ENCODE results near the gene SYTL5. TPM values are rescaled to one million over a fixed set of nuclear protein-coding genes. Genes with fewer than 3 reads are reported as not detected.

SYTL5 gene
- polyA plus RNA-seq, 3 donors, result 0.33 to 1.7 TPM; not detected in 1

DNA sequence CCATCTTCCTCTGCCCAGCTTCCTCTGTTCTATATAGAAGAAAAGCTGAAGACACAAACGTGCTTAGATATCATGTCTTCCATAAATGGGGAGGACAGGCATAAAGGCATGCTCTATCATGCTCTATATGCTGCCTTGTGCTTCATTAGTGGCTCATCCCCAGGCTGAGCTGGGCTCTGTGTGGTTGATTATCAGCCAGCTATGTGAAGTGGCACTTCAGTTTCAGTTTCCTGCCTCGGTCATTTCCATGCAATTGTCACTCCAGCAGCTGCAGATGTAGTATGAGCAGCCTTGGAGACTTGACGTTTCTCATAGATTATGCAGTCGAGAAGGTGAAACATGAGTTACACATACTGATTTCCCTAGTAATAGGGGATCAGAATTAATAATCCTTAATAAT, 106.2 kb downstream of the SYTL5 start:
- WGBS, 3 donors, result 62 to 78% (median 77%) methylated on average over 4 of the region's 4 CpGs

DNA sequence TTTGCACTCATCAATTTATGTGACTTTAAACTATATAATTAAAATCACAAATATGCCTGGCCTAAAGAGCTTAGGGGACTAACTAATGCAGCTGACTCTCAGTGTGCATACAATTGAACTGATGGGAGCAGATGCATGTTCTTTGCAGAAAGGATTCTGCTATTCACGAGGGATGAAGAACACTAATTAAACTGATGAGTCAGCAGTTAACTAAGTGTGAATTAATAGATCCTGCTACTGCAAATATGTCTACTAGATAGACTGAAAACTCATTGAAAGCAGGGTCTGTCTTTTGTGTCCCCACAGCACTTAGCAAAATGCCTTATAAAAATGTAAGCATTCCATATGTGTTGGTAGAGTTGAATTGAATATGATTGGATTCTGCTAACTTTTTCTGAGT, 110.4 kb downstream of the SYTL5 start:
- H3K27ac ChIP-seq (ENCODE audit: low read depth, low read length), result no peak overlapping the region
- 62 to 71% (median 64%) methylated on average over 1 of the region's 1 CpG for WGBS, 3 donors

More for the DNA sequence above, 106.2 kb downstream of the SYTL5 start:
- H3K27ac ChIP-seq (ENCODE audit: low read depth, low read length), result no peak overlapping the region

DNA sequence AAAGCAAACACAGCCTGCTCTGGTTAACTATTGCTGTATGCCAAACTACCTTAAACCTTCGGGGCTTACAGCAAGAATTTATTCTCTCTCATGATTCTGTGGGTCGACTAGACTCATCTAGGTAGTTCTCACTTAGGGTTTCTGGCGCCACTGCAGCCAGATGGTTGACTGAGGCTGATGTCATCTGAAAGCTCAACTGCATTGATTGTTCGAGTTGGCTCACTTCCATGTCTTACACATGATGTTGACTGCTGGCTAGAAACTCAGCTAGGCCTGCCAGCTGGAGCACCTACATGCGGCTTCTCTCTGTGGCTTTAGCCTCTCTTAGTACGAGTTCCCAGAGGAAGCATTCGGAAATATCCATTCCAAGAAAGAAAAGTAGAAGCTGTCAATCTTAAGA, 111.1 kb downstream of the SYTL5 start:
- 47 to 80% (median 69%) methylated on average over 7 of the region's 7 CpGs for whole genome bisulfite sequencing, 3 donors

DNA sequence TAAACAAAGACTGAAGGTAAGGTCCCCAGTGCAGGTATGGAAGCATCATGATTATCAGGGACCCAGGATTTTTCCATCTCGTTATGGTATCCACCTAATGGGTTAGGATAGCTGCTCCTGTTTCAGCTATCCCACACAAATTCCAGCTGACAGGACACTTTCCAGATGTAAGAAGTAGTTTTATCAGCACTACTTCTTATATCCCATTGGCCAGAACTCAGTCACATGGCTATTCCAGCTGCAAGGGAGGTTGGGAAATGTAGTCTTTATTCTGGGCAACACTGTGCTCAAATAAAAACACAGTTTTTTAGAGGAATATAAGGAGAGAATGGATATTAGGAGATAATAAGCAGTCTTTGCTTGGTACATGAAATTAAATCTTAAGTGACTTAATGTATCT, 117.6 kb downstream of the SYTL5 start:
- WGBS, 3 donors, result 59 to 100% (median 79%) methylated on average over 1 of the region's 1 CpG
- H3K27ac ChIP-seq (ENCODE audit: low read depth, low read length), result no peak overlapping the region

More for the DNA sequence above, 111.1 kb downstream of the SYTL5 start:
- H3K27ac ChIP-seq (ENCODE audit: low read depth, low read length), result no peak overlapping the region

DNA sequence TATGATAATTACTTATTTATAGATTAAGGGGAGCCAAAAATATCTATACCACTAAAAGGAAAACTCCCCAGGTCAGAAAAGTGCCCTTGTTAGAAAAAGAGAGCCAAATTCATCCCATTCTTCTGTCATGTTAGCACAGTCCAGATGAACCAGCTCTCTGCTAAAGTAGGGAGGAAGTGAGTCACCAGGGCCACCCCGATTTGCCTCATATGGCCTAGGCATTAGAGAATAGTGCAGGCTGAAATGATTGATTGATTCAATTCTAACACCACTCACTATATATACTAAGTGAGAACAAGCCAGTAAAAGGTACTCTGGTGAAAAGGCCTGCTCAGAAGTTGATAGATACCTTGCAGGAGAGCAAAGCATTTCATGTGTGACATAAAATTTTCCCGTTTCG, 119.8 kb downstream of the SYTL5 start:
- H3K27ac ChIP-seq (ENCODE audit: low read depth, low read length), result no peak overlapping the region
- WGBS, 3 donors, result 72 to 90% (median 84%) methylated on average over 3 of the region's 3 CpGs

DNA sequence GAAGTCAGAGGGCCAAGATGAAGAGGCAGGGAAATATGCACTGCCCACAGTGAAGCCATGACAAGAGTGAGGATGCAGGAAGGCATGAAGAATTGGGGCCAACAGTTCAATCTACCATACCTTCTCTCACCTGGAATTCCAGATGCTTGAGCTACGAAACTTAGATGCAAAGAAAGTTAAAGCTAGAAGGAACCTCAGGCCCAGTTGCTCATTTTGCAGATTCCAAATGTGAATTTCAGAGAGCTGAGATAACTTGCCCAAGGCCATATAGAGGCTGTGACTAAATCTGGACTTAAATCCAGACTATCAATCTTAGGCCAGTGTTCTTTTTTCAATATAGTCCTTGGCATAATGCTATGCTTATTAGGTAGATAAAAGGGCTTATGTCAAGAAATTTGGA, 121.6 kb downstream of the SYTL5 start:
- WGBS, 3 donors, result 78 to 96% (median 85%) methylated on average over 1 of the region's 1 CpG
- H3K27ac ChIP-seq (ENCODE audit: low read depth, low read length), result no peak overlapping the region

DNA sequence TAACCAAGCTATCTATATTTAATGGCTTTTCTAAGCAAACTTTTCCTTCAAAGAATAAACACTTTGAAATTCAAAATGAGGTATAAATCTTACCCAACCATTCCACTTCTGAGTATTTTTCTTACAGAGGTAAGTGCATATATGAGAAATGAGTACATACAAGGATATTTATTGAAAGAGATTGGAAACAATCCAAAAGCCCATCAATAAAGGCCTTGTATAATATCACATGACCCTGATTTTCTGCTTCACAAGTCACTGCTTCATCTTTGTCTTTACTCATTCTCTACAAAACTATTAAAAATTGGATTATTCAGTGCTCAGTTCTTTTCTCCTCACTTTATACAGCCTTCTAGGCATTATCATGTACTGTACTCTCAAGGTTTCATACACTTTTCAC, 123.0 kb downstream of the SYTL5 start:
- no peak overlapping the region for H3K27ac ChIP-seq (ENCODE audit: low read depth, low read length)

DNA sequence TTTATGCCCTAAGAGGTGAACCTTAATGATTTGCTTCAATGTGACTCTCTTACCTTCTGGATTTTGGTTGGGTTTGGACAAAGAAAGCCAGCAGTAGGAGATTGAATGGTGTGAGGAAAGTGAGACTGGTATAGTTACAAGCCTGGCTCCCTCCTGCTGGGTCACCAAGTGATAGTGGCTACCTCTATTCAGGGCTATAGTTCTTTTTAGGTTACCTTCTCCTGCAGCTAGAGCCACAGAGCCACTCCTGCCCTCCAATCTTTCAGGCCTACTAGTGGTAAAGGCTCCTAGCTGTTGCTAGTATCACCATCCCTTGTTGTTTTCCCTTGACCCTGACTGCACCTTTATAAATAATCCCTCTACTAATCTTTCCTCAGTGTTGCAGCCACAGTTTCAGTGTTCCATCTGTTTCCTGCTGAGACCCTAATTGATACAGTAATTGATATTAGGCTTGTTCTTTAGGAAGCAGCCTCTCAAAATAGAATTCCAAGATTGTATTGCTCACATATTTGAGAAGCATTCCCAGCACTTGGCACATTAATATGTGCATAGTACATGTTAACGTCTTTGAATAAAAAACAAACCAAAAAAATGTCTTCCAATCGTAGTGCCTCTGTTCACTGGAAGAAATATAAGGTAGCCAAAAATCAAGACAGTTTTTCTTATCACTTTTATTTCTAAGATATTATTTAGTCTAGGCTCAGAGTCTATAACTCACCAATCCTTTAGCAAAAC, 132.0 kb downstream of the SYTL5 start:
- 66 to 89% (median 79%) methylated on average over 2 of the region's 2 CpGs for WGBS, 3 donors
- no peak overlapping the region for H3K27ac ChIP-seq (ENCODE audit: low read depth, low read length)

DNA sequence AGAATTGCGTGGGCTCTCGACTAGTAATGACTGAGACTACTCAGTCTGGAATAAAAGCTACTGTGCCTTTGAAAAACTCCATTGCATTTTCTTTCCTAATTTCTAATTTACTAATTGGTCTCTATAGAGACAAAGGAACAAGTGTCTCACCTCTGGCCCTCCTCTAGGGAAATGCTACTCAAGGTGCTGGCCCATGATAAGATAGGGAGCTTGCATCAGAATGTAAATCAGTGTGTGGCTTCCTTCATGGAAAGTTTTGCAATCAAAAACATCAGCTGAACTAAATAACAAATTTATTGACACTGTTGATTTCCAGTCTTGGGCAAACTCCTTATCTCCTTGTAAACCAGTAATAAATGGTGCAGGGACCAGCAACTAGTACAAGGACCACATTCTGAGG, 132.5 kb downstream of the SYTL5 start:
- WGBS, 3 donors, result 89 to 94% (median 94%) methylated on average over 2 of the region's 2 CpGs
- H3K27ac ChIP-seq (ENCODE audit: low read depth, low read length), result no peak overlapping the region

DNA sequence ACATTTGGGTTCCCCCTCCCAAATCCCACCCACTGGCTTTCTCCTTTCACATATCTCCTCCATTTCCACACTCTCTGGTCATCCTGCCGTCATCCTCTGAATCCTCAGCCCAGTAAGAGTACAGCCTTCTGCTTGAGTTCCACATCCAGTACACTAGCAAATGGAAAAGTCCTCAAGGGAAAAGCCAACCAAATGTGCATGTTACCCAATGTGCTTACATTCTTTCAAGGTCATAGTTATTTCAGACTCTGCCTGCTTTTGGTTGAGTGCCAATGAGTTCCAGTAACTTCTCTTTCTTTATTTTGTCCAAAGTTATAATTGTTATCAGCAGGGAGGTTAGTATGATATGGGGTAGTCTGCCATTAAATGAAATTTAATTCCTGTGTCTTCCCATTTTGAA, 136.3 kb downstream of the SYTL5 start:
- 38 to 60% (median 50%) methylated on average over 1 of the region's 1 CpG for WGBS, 3 donors
- H3K27ac ChIP-seq (ENCODE audit: low read depth, low read length), result no peak overlapping the region

DNA sequence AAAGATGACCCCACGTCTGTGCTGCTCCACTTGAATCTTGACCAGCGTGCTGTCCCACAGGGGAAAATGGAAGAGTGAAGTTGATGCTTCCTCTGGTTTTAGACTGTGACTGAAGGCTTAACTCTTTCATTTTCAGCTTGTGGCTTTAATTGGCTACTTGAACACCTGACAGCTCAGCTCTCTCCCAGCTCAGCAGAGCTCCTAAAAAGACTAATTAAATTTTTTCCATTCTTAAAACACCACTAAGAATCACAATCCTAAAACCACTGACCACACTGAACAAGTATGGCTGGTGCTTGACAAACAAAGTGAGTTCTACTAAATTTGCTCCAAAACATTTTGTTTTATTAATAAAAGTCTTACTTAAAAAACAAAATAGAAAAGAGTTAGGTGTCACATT, 142.7 kb downstream of the SYTL5 start:
- no peak overlapping the region for H3K27ac ChIP-seq (ENCODE audit: low read depth, low read length)
- 60 to 93% (median 89%) methylated on average over 2 of the region's 2 CpGs for WGBS, 3 donors

DNA sequence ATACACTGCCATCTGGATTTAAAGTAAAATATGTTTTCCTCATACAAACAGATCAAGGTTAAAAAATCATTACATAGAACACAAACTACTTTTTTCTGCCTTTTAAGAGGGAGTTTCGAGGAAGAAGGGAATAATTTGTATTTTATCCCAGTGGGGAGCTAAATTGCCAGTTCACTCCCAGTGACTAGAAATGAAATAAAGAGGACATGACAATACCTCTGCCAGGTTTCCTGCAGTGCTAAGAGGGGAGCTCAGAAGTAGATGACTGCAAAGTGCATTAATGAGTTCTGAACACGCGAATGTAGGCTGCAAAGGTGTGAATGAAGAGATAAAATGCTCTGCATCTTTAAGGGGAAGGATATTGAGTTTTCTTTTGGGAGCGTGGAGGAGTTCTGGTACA, 144.6 kb downstream of the SYTL5 start:
- WGBS, 3 donors, result 67 to 92% (median 92%) methylated on average over 4 of the region's 4 CpGs
- no peak overlapping the region for H3K27ac ChIP-seq (ENCODE audit: low read depth, low read length)

DNA sequence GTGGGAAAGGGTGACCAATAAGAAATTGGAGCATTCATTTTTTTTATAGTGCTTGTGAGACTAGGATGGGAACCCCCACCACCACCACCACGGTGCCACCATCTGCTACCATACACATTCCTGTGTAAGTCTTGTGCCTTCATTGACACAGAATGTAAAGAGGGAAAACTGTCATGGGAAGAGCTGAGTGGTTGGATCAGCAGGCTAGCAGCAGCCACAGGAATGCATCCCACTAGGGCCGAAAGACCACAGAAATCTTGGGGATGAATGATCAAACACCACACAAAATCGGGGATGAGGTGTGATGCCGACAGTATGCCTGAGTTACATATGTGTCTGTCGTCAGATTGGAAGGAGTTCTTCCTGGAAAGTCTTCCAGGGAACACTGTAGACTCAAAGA, 145.1 kb downstream of the SYTL5 start:
- no peak overlapping the region for H3K27ac ChIP-seq (ENCODE audit: low read depth, low read length)
- WGBS, 3 donors, result 71 to 95% (median 83%) methylated on average over 5 of the region's 5 CpGs

DNA sequence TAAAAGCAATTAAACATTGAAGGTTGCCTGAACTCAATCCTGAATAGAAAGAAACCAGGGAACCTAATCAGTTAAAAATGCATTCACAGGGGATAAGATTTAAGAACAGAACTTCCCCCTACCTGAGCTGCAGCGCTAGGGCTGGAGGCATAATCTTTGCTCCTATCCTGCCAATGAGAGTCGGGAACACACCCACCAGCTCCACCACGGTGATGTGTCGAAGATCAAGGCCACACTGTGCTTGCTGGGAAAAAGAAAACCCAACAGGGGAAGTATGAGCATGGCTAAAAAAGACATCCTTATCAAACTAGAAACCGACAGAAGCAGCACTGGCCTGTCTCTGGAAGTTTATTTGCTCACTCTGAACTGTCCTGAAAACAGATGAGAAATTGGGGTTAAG, 148.0 kb downstream of the SYTL5 start:
- WGBS, 3 donors, result 32 to 57% (median 51%) methylated on average over 5 of the region's 5 CpGs
- H3K27ac ChIP-seq (ENCODE audit: low read depth, low read length), result no peak overlapping the region

DNA sequence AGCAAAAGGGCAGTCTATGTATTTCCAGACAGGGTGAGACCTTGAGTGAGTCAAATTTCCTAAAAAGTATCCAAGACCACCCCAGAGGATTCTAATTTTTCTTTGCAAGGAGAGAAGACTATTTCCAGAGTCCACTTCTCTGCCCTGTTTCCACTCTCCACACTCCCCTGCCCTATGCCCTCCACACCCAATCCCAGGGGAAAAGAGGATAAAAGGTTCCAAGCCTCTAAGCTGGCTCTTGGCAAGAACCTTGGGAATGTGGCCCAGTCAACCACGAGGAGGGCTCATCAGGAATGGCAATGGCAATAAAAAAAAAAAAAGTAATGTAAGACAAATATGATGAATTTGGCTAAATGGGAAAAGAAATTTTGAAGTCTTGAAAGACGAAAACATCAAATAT, 148.5 kb downstream of the SYTL5 start:
- H3K27ac ChIP-seq (ENCODE audit: low read depth, low read length), result no peak overlapping the region
- 37 to 59% (median 55%) methylated on average over 2 of the region's 2 CpGs for WGBS, 3 donors

DNA sequence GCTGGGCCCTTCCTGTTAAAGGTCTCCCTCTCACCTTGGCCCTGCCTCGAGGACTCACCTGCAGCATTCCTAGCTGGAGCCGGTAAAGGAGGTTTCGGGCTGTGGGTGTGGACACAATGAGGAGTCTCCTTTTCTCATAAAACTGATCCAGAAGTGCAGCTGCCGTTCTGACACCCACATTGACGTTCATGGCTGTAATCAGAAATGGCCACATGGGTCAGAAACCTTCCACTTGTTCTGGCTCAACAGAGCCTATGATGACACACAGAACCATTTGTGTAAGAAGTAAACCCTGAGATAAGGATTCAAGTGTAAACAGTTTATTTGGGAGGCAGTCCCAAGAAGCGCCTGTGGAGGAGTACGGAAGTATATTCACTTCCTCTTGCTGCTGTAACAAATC, 150.5 kb downstream of the SYTL5 start:
- WGBS, 3 donors, result 76 to 91% (median 85%) methylated on average over 7 of the region's 7 CpGs
- H3K27ac ChIP-seq (ENCODE audit: low read depth, low read length), result no peak overlapping the region

DNA sequence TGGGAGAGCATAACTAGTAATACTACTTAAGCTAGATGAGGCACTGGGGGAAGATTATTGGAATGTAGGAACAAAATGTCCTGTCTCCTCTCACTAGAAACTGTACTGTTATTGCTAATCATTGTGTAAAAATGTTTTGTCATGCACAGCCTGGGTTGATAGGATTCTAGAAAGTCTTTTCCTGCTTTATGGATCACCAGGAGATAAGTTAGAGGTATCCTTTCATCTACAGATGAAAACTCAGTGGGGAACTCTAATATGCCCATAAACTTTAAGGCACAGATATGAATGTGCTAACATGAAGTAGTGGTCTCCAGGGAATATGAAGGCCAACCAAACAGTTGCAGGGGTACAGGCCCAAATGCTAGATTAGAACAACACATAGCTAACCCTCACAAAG, 156.8 kb downstream of the SYTL5 start:
- H3K27ac ChIP-seq (ENCODE audit: low read depth, low read length), result no peak overlapping the region

DNA sequence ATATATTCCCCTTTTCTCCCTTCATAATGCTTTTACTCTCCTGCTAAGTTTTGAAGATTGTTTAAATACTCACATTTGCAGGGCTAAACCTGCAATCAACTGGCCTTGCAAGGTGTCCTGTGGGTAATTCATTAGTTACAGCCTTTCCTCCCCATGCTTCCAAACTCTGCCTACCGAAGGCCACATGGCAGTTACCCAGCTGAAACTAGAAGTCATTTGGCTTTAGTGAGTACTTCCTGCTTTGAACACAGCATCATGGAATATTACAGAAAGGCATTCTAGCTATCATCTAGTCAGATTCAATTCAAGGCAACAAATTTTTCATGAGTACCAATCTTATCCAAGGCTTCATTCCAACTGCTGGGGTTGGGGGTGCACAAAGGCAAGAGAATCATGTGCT, 158.7 kb downstream of the SYTL5 start:
- H3K27ac ChIP-seq (ENCODE audit: low read depth, low read length), result no peak overlapping the region
- 43 to 63% (median 56%) methylated on average over 1 of the region's 1 CpG for WGBS, 3 donors

DNA sequence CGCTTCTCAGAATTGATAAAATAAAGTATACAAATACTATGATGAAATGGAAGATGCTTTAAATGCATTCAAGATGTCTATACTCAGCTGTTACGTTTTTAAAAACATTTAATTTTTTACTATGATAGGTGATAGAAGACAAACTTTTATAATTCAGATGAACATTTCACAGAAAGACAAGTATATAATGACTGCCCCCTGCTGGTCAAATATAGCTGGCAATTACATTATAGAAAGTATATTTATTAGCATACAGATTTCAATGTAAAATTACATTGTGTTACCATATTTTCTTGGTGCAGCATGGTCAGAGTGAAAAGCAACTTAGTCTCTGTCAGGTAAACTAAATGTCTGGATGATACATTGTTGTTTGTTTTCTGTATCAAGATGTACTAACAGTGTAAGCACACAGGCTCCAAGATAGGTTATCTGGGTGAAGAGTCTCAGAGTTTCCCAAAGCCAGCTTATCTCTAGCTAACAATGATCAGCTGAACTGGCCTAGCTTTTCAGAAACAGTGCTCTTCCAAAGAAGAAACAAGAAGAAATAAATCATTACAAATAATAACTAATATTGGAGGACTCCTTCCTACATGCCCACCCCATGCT, 160.2 kb downstream of the SYTL5 start:
- 49 to 55% (median 53%) methylated on average over 2 of the region's 2 CpGs for WGBS, 3 donors
- H3K27ac ChIP-seq (ENCODE audit: low read depth, low read length), result no peak overlapping the region

DNA sequence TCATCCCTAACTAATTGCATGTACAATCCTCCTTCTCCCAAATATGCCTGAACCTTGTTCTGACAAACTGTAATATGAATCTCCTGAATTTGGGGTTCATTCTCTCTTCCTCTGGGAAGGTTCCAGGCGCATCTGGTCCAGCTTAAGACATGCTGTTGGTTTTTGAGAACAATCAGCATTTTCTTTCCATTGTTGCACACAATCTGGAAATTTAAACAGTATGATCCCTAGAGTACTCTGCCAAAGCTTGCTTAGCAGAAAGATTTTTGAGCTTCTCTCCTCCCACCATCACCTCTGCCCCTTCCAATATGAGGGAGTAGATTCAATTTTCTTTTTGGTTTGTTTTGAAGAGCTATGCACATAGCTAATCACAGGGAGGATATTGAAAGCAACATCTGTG, 164.2 kb downstream of the SYTL5 start:
- WGBS, 3 donors, result 91 to 95% (median 93%) methylated on average over 1 of the region's 1 CpG
- H3K27ac ChIP-seq (ENCODE audit: low read depth, low read length), result no peak overlapping the region
